SK-N-SH treated with all-trans-retinoic acid at 6 μM for 48 hours (cell line): ENCODE measurements around the gene LRRC41.

Experiments used
- ATAC-seq: fragments of 200-7000 bp; cut with Tn5 transposase; 3 replicates; pipeline ENCODE4 v1.9.1; 2020; ENCODE audit warnings: mild to moderate bottlenecking, moderate library complexity
- ARNTL ChIP-seq: fragments of 450-650 bp; formaldehyde crosslinking; IDR thresholded peaks from 2 replicates; pipeline ENCODE4 v1.5.0; 2020; ENCODE audit warnings: low read depth, mild to moderate bottlenecking, moderate library complexity, borderline replicate concordance
- BACH2 ChIP-seq: fragments of 250-450 bp; sonication (Bioruptor Pico); IDR thresholded peaks from 2 replicates; pipeline ENCODE4 v1.9.0; 2021; ENCODE audit warnings: mild to moderate bottlenecking, borderline replicate concordance
- CREB5 ChIP-seq: fragments of 250-450 bp; sonication (Bioruptor Pico); IDR thresholded peaks from 2 replicates; pipeline ENCODE4 v1.5.1; 2020; ENCODE audit warnings: low read depth, mild to moderate bottlenecking, moderate library complexity
- CSDC2 ChIP-seq: fragments of 250-450 bp; sonication (Bioruptor Pico); IDR thresholded peaks from 2 replicates; pipeline ENCODE4 v1.5.0; 2020; ENCODE audit warnings: mild to moderate bottlenecking, moderate library complexity
- CSRNP3 ChIP-seq: fragments of 250-450 bp; sonication (Bioruptor Pico); IDR thresholded peaks from 2 replicates; pipeline ENCODE4 v1.5.1; 2021; ENCODE audit warnings: mild to moderate bottlenecking, moderate library complexity
- ESRRG ChIP-seq: fragments of 250-450 bp; sonication (Bioruptor Pico); IDR thresholded peaks from 2 replicates; pipeline ENCODE4 v1.6.1; 2021; ENCODE audit warnings: mild to moderate bottlenecking
- GLIS3 ChIP-seq: fragments of 250-450 bp; sonication (Bioruptor Pico); IDR thresholded peaks from 2 replicates; pipeline ENCODE4 v1.5.0; 2020; ENCODE audit warnings: mild to moderate bottlenecking, moderate library complexity
- ISL1 ChIP-seq: fragments of 250-450 bp; sonication (Bioruptor Pico); IDR thresholded peaks from 2 replicates; pipeline ENCODE4 v2.1.2; 2022; ENCODE audit warnings: mild to moderate bottlenecking, moderate library complexity
- OSR1 ChIP-seq: fragments of 250-450 bp; sonication (Bioruptor Pico); IDR thresholded peaks from 2 replicates; pipeline ENCODE4 v1.8.0; 2022; ENCODE audit warnings: moderate library complexity, mild to moderate bottlenecking, inconsistent platforms
- PATZ1 ChIP-seq: fragments of 250-450 bp; sonication (Bioruptor Pico); IDR thresholded peaks from 2 replicates; pipeline ENCODE4 v1.8.0; 2020; ENCODE audit warnings: mild to moderate bottlenecking, moderate library complexity, borderline replicate concordance
- PPARA ChIP-seq: fragments of 250-450 bp; sonication (Bioruptor Pico); IDR thresholded peaks from 2 replicates; pipeline ENCODE4 v1.5.0; 2020; ENCODE audit warnings: mild to moderate bottlenecking, borderline replicate concordance
- RARB ChIP-seq: fragments of 250-450 bp; sonication (Bioruptor Pico); IDR thresholded peaks from 2 replicates; pipeline ENCODE4 v1.8.0; 2021; ENCODE audit warnings: mild to moderate bottlenecking, moderate library complexity
- SNAI2 ChIP-seq: fragments of 250-450 bp; sonication (Bioruptor Pico); IDR thresholded peaks from 2 replicates; pipeline ENCODE4 v1.5.0; 2020; ENCODE audit warnings: mild to moderate bottlenecking, moderate library complexity
- TCF4 ChIP-seq: fragments of 250-450 bp; sonication (Bioruptor Pico); IDR thresholded peaks from 2 replicates; pipeline ENCODE4 v1.8.0; 2021; ENCODE audit warnings: mild to moderate bottlenecking, moderate library complexity, borderline replicate concordance
- TOX ChIP-seq: fragments of 250-450 bp; sonication (Bioruptor Pico); IDR thresholded peaks from 2 replicates; pipeline ENCODE4 v1.8.0; 2021; ENCODE audit warnings: mild to moderate bottlenecking, moderate library complexity, borderline replicate concordance
- TSHZ2 ChIP-seq: fragments of 250-450 bp; sonication (Bioruptor Pico); IDR thresholded peaks from 2 replicates; pipeline ENCODE4 v1.5.0; 2020; ENCODE audit warnings: mild to moderate bottlenecking, moderate library complexity
- ZC3H10 ChIP-seq: fragments of 250-450 bp; sonication (Bioruptor Pico); IDR thresholded peaks from 2 replicates; pipeline ENCODE4 v1.5.1; 2021; ENCODE audit warnings: mild to moderate bottlenecking, moderate library complexity
- ZFP3 ChIP-seq: fragments of 250-450 bp; sonication (Bioruptor Pico); IDR thresholded peaks from 2 replicates; pipeline ENCODE4 v1.5.0; 2020; ENCODE audit warnings: mild to moderate bottlenecking, moderate library complexity
- ZFP30 ChIP-seq: fragments of 450-650 bp; formaldehyde crosslinking; IDR thresholded peaks from 2 replicates; pipeline ENCODE4 v1.5.0; 2022; ENCODE audit warnings: mild to moderate bottlenecking, moderate library complexity
- ZNF565 ChIP-seq: fragments of 450-650 bp; formaldehyde crosslinking; conservative IDR thresholded peaks from 2 replicates; pipeline ENCODE4 v1.5.0; 2020; ENCODE audit warnings: low read depth, mild to moderate bottlenecking, moderate library complexity
- ZNF70 ChIP-seq: fragments of 450-650 bp; formaldehyde crosslinking; IDR thresholded peaks from 2 replicates; pipeline ENCODE4 v1.5.0; 2020; ENCODE audit warnings: mild to moderate bottlenecking, moderate library complexity
- ZNF8 ChIP-seq: fragments of 450-650 bp; formaldehyde crosslinking; IDR thresholded peaks from 2 replicates; pipeline ENCODE4 v1.5.0; 2020; ENCODE audit warnings: mild to moderate bottlenecking, moderate library complexity

The LRRC41 gene

GRCh38 chr1:46300673-46301405 lies 2.6 kb downstream of the LRRC41 start:
- no peak for TF ChIP-seq PATZ1 (CRISPR knock-in tag)
- TF ChIP-seq ZC3H10 (CRISPR knock-in tag) = no peak
- no peak for TF ChIP-seq CREB5 (CRISPR knock-in tag)
- no peak for TF ChIP-seq ESRRG (CRISPR knock-in tag)
- no peak for TF ChIP-seq ARNTL
- no peak for TF ChIP-seq CSDC2 (CRISPR knock-in tag)
- no peak for ATAC-seq

- no peak for TF ChIP-seq PATZ1 (CRISPR knock-in tag)
- TF ChIP-seq CSDC2 (CRISPR knock-in tag) = no peak
- TF ChIP-seq SNAI2 (CRISPR knock-in tag) = no peak
- no peak for TF ChIP-seq ZFP30 (CRISPR knock-in tag)
- no peak for TF ChIP-seq ZC3H10 (CRISPR knock-in tag)
- no peak for TF ChIP-seq BACH2 (CRISPR knock-in tag)
- TF ChIP-seq ISL1 (CRISPR knock-in tag) = no peak
- no peak for TF ChIP-seq ZNF70 (CRISPR knock-in tag)
- no peak for TF ChIP-seq ESRRG (CRISPR knock-in tag)
- no peak for TF ChIP-seq TCF4 (CRISPR knock-in tag)
- TF ChIP-seq RARB = no peak
- no peak for TF ChIP-seq CREB5 (CRISPR knock-in tag)
- no peak for TF ChIP-seq ARNTL
- TF ChIP-seq ZNF565 (CRISPR knock-in tag) = no peak
Observed at GRCh38 chr1:46298387-46298786, 5.0 kb downstream of the LRRC41 start.

GRCh38 chr1:46295306-46295705 lies 8.1 kb downstream of the LRRC41 start:
- ATAC-seq = no peak

More at GRCh38 chr1:46298387-46298786, 5.0 kb downstream of the LRRC41 start:
- ATAC-seq = no peak

More at GRCh38 chr1:46295306-46295705, 8.1 kb downstream of the LRRC41 start:
- no peak for TF ChIP-seq CSRNP3 (CRISPR knock-in tag)
- TF ChIP-seq ISL1 (CRISPR knock-in tag) = no peak
- no peak for TF ChIP-seq GLIS3 (CRISPR knock-in tag)
- TF ChIP-seq OSR1 = no peak
- TF ChIP-seq TCF4 (CRISPR knock-in tag) = no peak
- no peak for TF ChIP-seq ZC3H10 (CRISPR knock-in tag)
- TF ChIP-seq PATZ1 (CRISPR knock-in tag) = no peak
- TF ChIP-seq ZNF8 (CRISPR knock-in tag) = no peak
- TF ChIP-seq ZNF70 (CRISPR knock-in tag) = no peak
- TF ChIP-seq CREB5 (CRISPR knock-in tag) = no peak
- TF ChIP-seq ARNTL = no peak
- TF ChIP-seq TOX (CRISPR knock-in tag) = no peak
- TF ChIP-seq PPARA (CRISPR knock-in tag) = no peak
- TF ChIP-seq TSHZ2 (CRISPR knock-in tag) = no peak
- TF ChIP-seq ZFP3 (CRISPR knock-in tag) = no peak
- TF ChIP-seq RARB = no peak
- no peak for TF ChIP-seq CSDC2 (CRISPR knock-in tag)
- TF ChIP-seq BACH2 (CRISPR knock-in tag) = no peak
- TF ChIP-seq SNAI2 (CRISPR knock-in tag) = no peak
